Osteocyte (in vitro differentiated cells): Measurements from ENCODE around the gene ODF2L. TPM values are rescaled to one million over a fixed set of nuclear protein-coding genes. Genes with fewer than 3 reads are reported as not detected.

Experiments used
- DNase-seq: peaks from one replicate; pipeline ENCODE4 v3.0.0; 2021; ENCODE audit warnings: mixed read lengths; ENCODE audit not compliant: unreplicated experiment; ENCODE audit errors: extremely low spot score
- H3K27ac Mint-ChIP-seq: one replicate; pipeline ENCODE4 v1.8.0; 2021; ENCODE audit warnings: mild to moderate bottlenecking, mixed read lengths; ENCODE audit not compliant: unreplicated experiment
- H3K27me3 Mint-ChIP-seq: one replicate; pipeline ENCODE4 v1.8.0; 2021; ENCODE audit warnings: mixed read lengths; ENCODE audit not compliant: unreplicated experiment
- H3K36me3 Mint-ChIP-seq: one replicate; pipeline ENCODE4 v1.8.0; 2021; ENCODE audit warnings: mixed read lengths; ENCODE audit not compliant: unreplicated experiment
- H3K4me1 Mint-ChIP-seq: one replicate; pipeline ENCODE4 v1.8.0; 2021; ENCODE audit warnings: mixed read lengths; ENCODE audit not compliant: unreplicated experiment
- H3K4me3 Mint-ChIP-seq: one replicate; pipeline ENCODE4 v1.8.0; 2021; ENCODE audit warnings: mild to moderate bottlenecking, moderate library complexity, mixed read lengths; ENCODE audit not compliant: unreplicated experiment
- H3K9me3 Mint-ChIP-seq: one replicate; pipeline ENCODE4 v1.8.0; 2021; ENCODE audit warnings: mixed read lengths; ENCODE audit not compliant: unreplicated experiment
- CTCF ChIP-seq: fragments of 200-600 bp; sonication (generic); IDR thresholded peaks from 2 replicates; pipeline ENCODE4 v1.5.0; 2021; ENCODE audit warnings: antibody characterized with exemption, mild to moderate bottlenecking, moderate library complexity
- total RNA-seq: library from RNA; stranded (reverse); gene quantifications from 2 replicates; pipeline ENCODE4 v1.2.1, GENCODE V29; 2021

The ODF2L gene
- total RNA-seq, 1 donor from 2014 or later, result 50.6 TPM

GRCh38 chr1:86416343-86416742, 20.2 kb upstream of the ODF2L start:
- Mint-ChIP-seq H3K36me3 (no peaks in the 10 kb centered on the region), H3K27ac (no peak overlapping the region), H3K27me3 (peaks cover 5% of the 10 kb centered on the region), H3K9me3 (no peaks in the 10 kb centered on the region), H3K4me3 (no peak overlapping the region), H3K4me1 (no peaks in the 10 kb centered on the region)
- no peak for TF ChIP-seq CTCF
- DNase-seq, result no peak

GRCh38 chr1:86410879-86411278, 14.8 kb upstream of the ODF2L start:
- Mint-ChIP-seq H3K4me1 (no peaks in the 10 kb centered on the region), H3K36me3 (no peaks in the 10 kb centered on the region), H3K9me3 (no peaks in the 10 kb centered on the region), H3K27ac (no peak overlapping the region), H3K4me3 (no peak overlapping the region), H3K27me3 (peaks cover 2% of the 10 kb centered on the region)
- DNase-seq, result no peak
- TF ChIP-seq CTCF, result no peak

- H3K27ac Mint-ChIP-seq, result no peak overlapping the region
- H3K4me3 Mint-ChIP-seq, result no peak overlapping the region
- no peak for TF ChIP-seq CTCF
- peaks cover 6% of the 10 kb centered on the region for H3K27me3 Mint-ChIP-seq
- H3K9me3 Mint-ChIP-seq, result no peaks in the 10 kb centered on the region
- no peaks in the 10 kb centered on the region for H3K36me3 Mint-ChIP-seq
- no peak for DNase-seq
- no peaks in the 10 kb centered on the region for H3K4me1 Mint-ChIP-seq
These were observed 13.4 kb upstream of the ODF2L start for GRCh38 chr1:86409416-86410021.

GRCh38 chr1:86396498-86396890, 371 bp upstream of the ODF2L start:
- H3K27me3 Mint-ChIP-seq, result peaks cover 19% of the 10 kb centered on the region
- peak overlapping the region; percentile 93 for H3K27ac Mint-ChIP-seq
- peaks cover 31% of the 10 kb centered on the region for H3K4me1 Mint-ChIP-seq
- peaks cover 6% of the 10 kb centered on the region for H3K36me3 Mint-ChIP-seq
- no peak for TF ChIP-seq CTCF
- peaks cover 5% of the 10 kb centered on the region for H3K9me3 Mint-ChIP-seq
- H3K4me3 Mint-ChIP-seq, result peak overlapping the region; percentile 92
- DNase-seq, result no peak

GRCh38 chr1:86394416-86394815, 1.7 kb downstream of the ODF2L start:
- TF ChIP-seq CTCF, result no peak
- H3K9me3 Mint-ChIP-seq, result peaks cover 10% of the 10 kb centered on the region
- H3K27me3 Mint-ChIP-seq, result peaks cover 7% of the 10 kb centered on the region
- H3K27ac Mint-ChIP-seq, result peak overlapping the region; percentile 93
- peak overlapping the region; percentile 92 for H3K4me3 Mint-ChIP-seq
- peaks cover 40% of the 10 kb centered on the region for H3K4me1 Mint-ChIP-seq
- H3K36me3 Mint-ChIP-seq, result peaks cover 9% of the 10 kb centered on the region
- DNase-seq, result no peak
